Esophagus squamous epithelium (tissue), 4 donors: ENCODE data around the gene PIGL.

Experiments
- POLR2A ChIP-seq, 4 donors: fragments of 450-650 bp; IDR thresholded peaks; one replicate each; pipeline ENCODE4 v1.6.1; 2017; ENCODE audit warnings: antibody characterized with exemption in 4 of 4, mild to moderate bottlenecking in 4 of 4, moderate library complexity in 3 of 4
- TF ChIP-seq, protein P1 (sequence below), 6 experiments: fragments of 450-650 bp in 4 of 6; fragments of 200-600 bp in 2 of 6; sonication (generic) in 2 of 6; IDR thresholded peaks; one replicate each; pipeline ENCODE4 v1.5.1; 2016 to 2019; ENCODE audit warnings: antibody characterized with exemption in 6 of 6, mild to moderate bottlenecking in 4 of 6, moderate library complexity in 4 of 6

DNA sequence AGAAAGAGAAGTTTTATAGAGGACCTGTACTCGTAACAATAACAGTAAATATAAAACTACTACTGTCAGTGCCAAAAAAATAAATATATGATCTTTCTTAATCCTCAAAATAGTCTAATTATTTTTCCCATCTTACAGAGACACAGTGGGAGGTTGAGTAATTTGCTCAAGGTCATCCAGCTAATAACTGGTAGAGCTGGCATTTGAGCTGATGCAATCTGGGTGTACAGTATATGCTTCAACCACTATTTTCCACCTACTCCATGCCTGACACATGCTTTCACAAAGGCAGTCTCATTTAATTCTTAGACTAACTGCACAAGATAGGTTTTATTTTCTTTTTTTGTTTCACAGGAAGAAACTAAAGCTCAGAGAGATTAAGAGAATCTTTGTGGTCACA, 33.6 kb downstream of the PIGL start:
- TF ChIP-seq, protein P1, sequence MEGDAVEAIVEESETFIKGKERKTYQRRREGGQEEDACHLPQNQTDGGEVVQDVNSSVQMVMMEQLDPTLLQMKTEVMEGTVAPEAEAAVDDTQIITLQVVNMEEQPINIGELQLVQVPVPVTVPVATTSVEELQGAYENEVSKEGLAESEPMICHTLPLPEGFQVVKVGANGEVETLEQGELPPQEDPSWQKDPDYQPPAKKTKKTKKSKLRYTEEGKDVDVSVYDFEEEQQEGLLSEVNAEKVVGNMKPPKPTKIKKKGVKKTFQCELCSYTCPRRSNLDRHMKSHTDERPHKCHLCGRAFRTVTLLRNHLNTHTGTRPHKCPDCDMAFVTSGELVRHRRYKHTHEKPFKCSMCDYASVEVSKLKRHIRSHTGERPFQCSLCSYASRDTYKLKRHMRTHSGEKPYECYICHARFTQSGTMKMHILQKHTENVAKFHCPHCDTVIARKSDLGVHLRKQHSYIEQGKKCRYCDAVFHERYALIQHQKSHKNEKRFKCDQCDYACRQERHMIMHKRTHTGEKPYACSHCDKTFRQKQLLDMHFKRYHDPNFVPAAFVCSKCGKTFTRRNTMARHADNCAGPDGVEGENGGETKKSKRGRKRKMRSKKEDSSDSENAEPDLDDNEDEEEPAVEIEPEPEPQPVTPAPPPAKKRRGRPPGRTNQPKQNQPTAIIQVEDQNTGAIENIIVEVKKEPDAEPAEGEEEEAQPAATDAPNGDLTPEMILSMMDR (IDR thresholded peaks at IDR 0.05): no peak
- TF ChIP-seq POLR2A (IDR thresholded peaks at IDR 0.05): no peak
